Mesenchymal stem cell (in vitro differentiated cells and primary cell): Measurements from ENCODE around the gene LDB2.

Experiments
- DNase-seq: peaks from one replicate; pipeline ENCODE4 v3.0.0-alpha.2; 2013
- H2AFZ ChIP-seq: one replicate; pipeline ENCODE4 v1.6.1; 2013; ENCODE audit warnings: low read depth, mild to moderate bottlenecking, control low read depth, inconsistent platforms, low read length, moderate library complexity
- H2AK5ac ChIP-seq: 2 replicates; pipeline ENCODE4 v1.6.1; 2013; ENCODE audit warnings: low read length, moderate library complexity, mild to moderate bottlenecking, inconsistent platforms; ENCODE audit not compliant: severe bottlenecking
- H2BK120ac ChIP-seq: one replicate; pipeline ENCODE4 v1.6.1; 2013; ENCODE audit warnings: low read depth, mild to moderate bottlenecking, inconsistent platforms, low read length, moderate library complexity
- H2BK12ac ChIP-seq, 2 experiments: one replicate each; pipeline ENCODE4 v1.6.1; 2013; ENCODE audit warnings: inconsistent platforms in 2 of 2, low read length in 2 of 2, mild to moderate bottlenecking in 2 of 2, moderate library complexity in 2 of 2, control low read depth in 1 of 2
- H2BK15ac ChIP-seq: one replicate; pipeline ENCODE4 v1.6.1; 2013; ENCODE audit warnings: mild to moderate bottlenecking, low read depth, inconsistent platforms; ENCODE audit not compliant: poor library complexity, severe bottlenecking
- H2BK5ac ChIP-seq: 2 replicates; pipeline ENCODE4 v1.6.1; 2013; ENCODE audit warnings: low read depth, mild to moderate bottlenecking, low read length, control low read depth, inconsistent platforms; ENCODE audit not compliant: poor library complexity, severe bottlenecking
- H3K14ac ChIP-seq, 2 experiments: one replicate each; pipeline ENCODE4 v1.6.1; 2013; ENCODE audit warnings: inconsistent platforms in 2 of 2, low read length in 2 of 2, control low read depth in 1 of 2, mild to moderate bottlenecking in 1 of 2, moderate library complexity in 1 of 2
- H3K18ac ChIP-seq, 2 experiments: one replicate each; pipeline ENCODE4 v1.6.1; 2013; ENCODE audit warnings: inconsistent platforms in 2 of 2, low read length in 2 of 2, control low read depth in 1 of 2, low read depth in 1 of 2, mild to moderate bottlenecking in 1 of 2
- H3K23ac ChIP-seq, 2 experiments: one replicate each; pipeline ENCODE4 v1.6.1; 2013; ENCODE audit warnings: inconsistent platforms in 2 of 2, low read length in 2 of 2, mild to moderate bottlenecking in 2 of 2, moderate library complexity in 2 of 2, control low read depth in 1 of 2
- H3K27ac ChIP-seq: 2 replicates; pipeline ENCODE4 v1.5.1; 2013; ENCODE audit warnings: mild to moderate bottlenecking, moderate library complexity, low read length, control low read depth, inconsistent platforms; ENCODE audit not compliant: poor library complexity, severe bottlenecking
- H3K27me3 ChIP-seq, 2 experiments: 2 replicates each; pipeline versions ENCODE4 v1.6.1 to v1.7.0; 2013; ENCODE audit warnings: low read length in 2 of 2, mild to moderate bottlenecking in 2 of 2, moderate library complexity in 2 of 2, control low read depth in 1 of 2, inconsistent platforms in 1 of 2; ENCODE audit not compliant: control insufficient read depth in 1 of 2, insufficient read depth in 1 of 2
- H3K36me3 ChIP-seq, 2 experiments: 2 replicates each; pipeline versions ENCODE4 v1.6.1 to v1.7.0; 2013; ENCODE audit warnings: low read length in 2 of 2, control low read depth in 1 of 2, inconsistent platforms in 1 of 2, low read depth in 1 of 2, mild to moderate bottlenecking in 1 of 2; ENCODE audit not compliant: insufficient read depth in 2 of 2, control insufficient read depth in 1 of 2
- H3K4ac ChIP-seq, 2 experiments: one replicate each; pipeline ENCODE4 v1.6.1; 2013; ENCODE audit warnings: inconsistent platforms in 2 of 2, low read length in 2 of 2, mild to moderate bottlenecking in 2 of 2, moderate library complexity in 2 of 2, control low read depth in 1 of 2, low read depth in 1 of 2
- H3K4me1 ChIP-seq: 2 replicates; pipeline ENCODE4 v1.6.1; 2013; ENCODE audit warnings: low read depth, low read length, control low read depth; ENCODE audit not compliant: control insufficient read depth, insufficient read depth
- H3K4me2 ChIP-seq: 2 replicates; pipeline ENCODE4 v1.6.1; 2013; ENCODE audit warnings: low read length, mild to moderate bottlenecking, inconsistent platforms; ENCODE audit not compliant: poor library complexity, severe bottlenecking
- H3K4me3 ChIP-seq, 2 experiments: 2 replicates each; pipeline versions ENCODE4 v1.5.1 to v1.7.0; 2013; ENCODE audit warnings: low read length in 2 of 2, mild to moderate bottlenecking in 2 of 2, control low read depth in 1 of 2, low read depth in 1 of 2; ENCODE audit not compliant: insufficient read depth in 1 of 2
- H3K79me1 ChIP-seq: replicated peaks from 2 replicates; pipeline ENCODE4 v1.6.1; 2013; ENCODE audit warnings: mild to moderate bottlenecking, control low read depth, low read length, inconsistent platforms; ENCODE audit not compliant: poor library complexity, severe bottlenecking
- H3K9ac ChIP-seq: 2 replicates; pipeline ENCODE4 v1.7.0; 2013; ENCODE audit warnings: mild to moderate bottlenecking, low read length, moderate library complexity
- H3K9me3 ChIP-seq: 2 replicates; pipeline ENCODE4 v1.7.0; 2013; ENCODE audit warnings: mild to moderate bottlenecking, low read length; ENCODE audit not compliant: control insufficient read depth
- H4K8ac ChIP-seq: one replicate; pipeline ENCODE4 v1.6.1; 2013; ENCODE audit warnings: inconsistent platforms, mild to moderate bottlenecking, low read length, moderate library complexity
- H4K91ac ChIP-seq: one replicate; pipeline ENCODE4 v1.6.1; 2013; ENCODE audit warnings: mild to moderate bottlenecking, low read length, inconsistent platforms
- whole genome bisulfite sequencing: methylation state at CpG from one replicate; pipeline ENCODE4 v1.1.7; 2013; ENCODE audit warnings: mixed read lengths; 5-methylcytosine and 5-hydroxymethylcytosine counted together

Gene LDB2

DNA sequence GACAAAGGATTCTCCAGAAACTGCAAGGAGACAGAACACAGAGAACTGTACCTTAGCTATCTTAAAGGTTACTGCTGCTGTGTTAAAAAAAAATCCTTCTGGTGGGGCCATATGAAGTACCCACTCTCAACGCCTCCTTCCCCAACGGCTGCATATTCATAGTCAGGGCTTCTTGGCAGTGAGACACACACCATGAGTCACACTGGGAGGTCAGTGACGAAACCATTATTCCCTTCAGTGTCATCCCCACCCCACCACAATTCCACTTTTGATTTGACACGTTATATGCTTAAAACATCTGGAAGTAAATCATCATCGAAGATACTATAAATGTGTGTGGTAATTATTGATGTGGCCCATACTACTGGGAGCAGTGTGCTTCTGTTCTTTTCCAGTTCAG, 271.5 kb downstream of the LDB2 start:
- no peak overlapping the region for H3K4ac ChIP-seq
- WGBS: 19% methylated on average over 2 of the region's 5 CpGs
- no peak overlapping the region for H3K27ac ChIP-seq
- no peak overlapping the region for H3K23ac ChIP-seq
- H2BK12ac ChIP-seq: no peak overlapping the region
- no peak overlapping the region for H2BK120ac ChIP-seq
- H3K9ac ChIP-seq: peak overlapping the region; percentile 76
- H3K14ac ChIP-seq: no peak overlapping the region
- H4K91ac ChIP-seq: no peak overlapping the region
- H2AK5ac ChIP-seq: no peak overlapping the region
- H2BK5ac ChIP-seq: no peak overlapping the region
- no peaks in the 10 kb centered on the region for H3K79me1 ChIP-seq
- H3K9me3 ChIP-seq: no peaks in the 10 kb centered on the region
- H3K27me3 ChIP-seq: no peaks in the 10 kb centered on the region
- no peaks in the 10 kb centered on the region for H3K4me1 ChIP-seq
- H3K18ac ChIP-seq: peak overlapping the region in 1 of 2 experiments; percentile 34
- no peak overlapping the region for H3K4me2 ChIP-seq
- peak; percentile 95 for DNase-seq
- H2BK15ac ChIP-seq: no peak overlapping the region
- H3K4me3 ChIP-seq: peak overlapping the region in 1 of 2 experiments; percentile 46
- H4K8ac ChIP-seq: no peak overlapping the region
- no peak overlapping the region for H2AFZ ChIP-seq
- no peaks in the 10 kb centered on the region for H3K36me3 ChIP-seq

DNA sequence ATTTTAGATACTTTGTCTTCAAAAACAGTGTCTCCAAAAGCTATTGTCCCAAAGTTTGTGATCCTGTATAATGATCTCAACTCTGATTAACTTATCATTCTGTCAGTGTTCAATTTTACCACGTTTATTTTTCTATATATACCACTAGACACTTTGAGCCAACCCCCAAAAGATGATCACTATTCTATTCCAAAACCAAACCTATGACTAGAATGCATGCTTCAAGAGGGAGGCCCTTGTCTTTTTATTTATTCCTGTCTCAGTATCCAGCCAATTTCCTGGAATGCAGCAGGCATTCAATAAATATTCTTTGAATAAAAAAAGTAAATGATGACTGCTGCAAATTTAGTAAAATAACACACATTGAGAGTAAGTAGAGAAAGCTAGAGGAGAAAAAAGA, 275.6 kb downstream of the LDB2 start:
- no peak overlapping the region for H2BK12ac ChIP-seq
- H2AFZ ChIP-seq: no peak overlapping the region
- 83% methylated on average over 1 of the region's 1 CpG for WGBS
- no peak overlapping the region for H3K23ac ChIP-seq
- H2BK5ac ChIP-seq: no peak overlapping the region
- no peaks in the 10 kb centered on the region for H3K9me3 ChIP-seq
- H3K36me3 ChIP-seq: no peaks in the 10 kb centered on the region
- H2BK15ac ChIP-seq: no peak overlapping the region
- no peak overlapping the region for H4K91ac ChIP-seq
- no peak overlapping the region for H2AK5ac ChIP-seq
- H3K4me2 ChIP-seq: no peak overlapping the region
- H3K27me3 ChIP-seq: no peaks in the 10 kb centered on the region
- no peak overlapping the region for H3K27ac ChIP-seq
- H4K8ac ChIP-seq: no peak overlapping the region
- H3K4me1 ChIP-seq: no peaks in the 10 kb centered on the region
- H3K9ac ChIP-seq: no peak overlapping the region
- no peak overlapping the region for H3K4ac ChIP-seq
- H3K14ac ChIP-seq: no peak overlapping the region
- no peak overlapping the region for H3K18ac ChIP-seq
- DNase-seq: no peak
- no peaks in the 10 kb centered on the region for H3K79me1 ChIP-seq
- H2BK120ac ChIP-seq: no peak overlapping the region
- no peak overlapping the region for H3K4me3 ChIP-seq

DNA sequence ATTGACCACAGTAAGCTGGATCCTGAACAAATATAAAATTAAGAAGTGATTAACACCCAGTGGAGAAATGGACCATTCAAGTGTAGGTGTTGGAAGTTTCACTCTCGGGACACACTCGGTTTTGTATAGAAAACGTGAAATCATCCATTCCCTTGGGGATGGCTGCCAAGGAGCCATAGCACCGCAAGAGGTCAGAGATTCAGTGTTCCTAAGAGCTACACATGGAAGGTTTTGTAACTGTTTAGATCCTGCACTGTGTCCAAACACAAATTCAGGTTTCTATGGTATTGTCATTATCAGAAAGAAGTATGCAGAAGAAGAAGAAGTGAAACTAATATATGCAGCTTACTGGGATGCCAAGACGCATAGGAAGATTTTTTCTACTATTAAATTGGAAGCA, 281.0 kb downstream of the LDB2 start:
- H4K8ac ChIP-seq: no peak overlapping the region
- H2BK120ac ChIP-seq: no peak overlapping the region
- H3K27me3 ChIP-seq: no peaks in the 10 kb centered on the region
- H2AFZ ChIP-seq: no peak overlapping the region
- H3K4me1 ChIP-seq: no peaks in the 10 kb centered on the region
- no peak overlapping the region for H2BK15ac ChIP-seq
- H3K36me3 ChIP-seq: no peaks in the 10 kb centered on the region
- H2BK12ac ChIP-seq: no peak overlapping the region
- H3K79me1 ChIP-seq: no peaks in the 10 kb centered on the region
- no peak overlapping the region for H3K27ac ChIP-seq
- no peak overlapping the region for H3K4me2 ChIP-seq
- DNase-seq: peak; percentile 84
- H3K9me3 ChIP-seq: no peaks in the 10 kb centered on the region
- H2AK5ac ChIP-seq: no peak overlapping the region
- no peak overlapping the region for H3K4ac ChIP-seq
- no peak overlapping the region for H2BK5ac ChIP-seq
- no peak overlapping the region for H3K14ac ChIP-seq
- H3K4me3 ChIP-seq: peak overlapping the region in 1 of 2 experiments; percentile 59
- H4K91ac ChIP-seq: no peak overlapping the region
- no peak overlapping the region for H3K23ac ChIP-seq
- no peak overlapping the region for H3K18ac ChIP-seq
- H3K9ac ChIP-seq: peak overlapping the region; percentile 34
- WGBS: 42% methylated on average over 5 of the region's 5 CpGs

DNA sequence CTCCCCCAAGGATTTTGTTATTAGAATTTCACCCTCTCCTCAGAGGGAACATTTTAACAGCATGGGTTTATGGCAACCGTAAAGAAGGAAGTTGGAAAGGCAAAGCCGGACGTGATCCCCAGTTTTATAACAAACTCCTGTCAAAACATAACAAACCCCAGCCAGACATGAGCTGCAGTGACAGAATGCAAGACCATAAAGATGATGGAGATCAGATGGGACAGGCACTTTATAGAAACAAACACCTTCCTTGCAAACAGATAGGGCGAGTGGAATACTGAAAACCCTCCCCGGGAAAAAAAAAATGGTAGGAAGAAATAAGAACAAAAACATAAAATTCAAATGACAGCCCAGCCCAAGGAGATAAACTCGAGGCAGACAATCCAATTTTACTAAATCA, 281.4 kb downstream of the LDB2 start:
- Histone ChIP-seq H2BK120ac (no peak overlapping the region), H3K9me3 (no peaks in the 10 kb centered on the region), H3K27ac (no peak overlapping the region), H4K8ac (no peak overlapping the region), H3K27me3 (no peaks in the 10 kb centered on the region), H3K79me1 (no peaks in the 10 kb centered on the region), H3K23ac (no peak overlapping the region), H2BK15ac (no peak overlapping the region), H3K4me2 (no peak overlapping the region), H3K18ac (no peak overlapping the region), H3K4ac (no peak overlapping the region), H3K14ac (no peak overlapping the region), H3K9ac (peak overlapping the region; percentile 34), H3K36me3 (no peaks in the 10 kb centered on the region), H2AK5ac (no peak overlapping the region), H2AFZ (no peak overlapping the region), H4K91ac (no peak overlapping the region), H3K4me3 (peak overlapping the region in 1 of 2 experiments; percentile 59), H2BK5ac (no peak overlapping the region), H3K4me1 (no peaks in the 10 kb centered on the region), H2BK12ac (no peak overlapping the region)
- peak; percentile 20 for DNase-seq
- WGBS: 20% methylated on average over 2 of the region's 6 CpGs
